Activated naive CD4-positive, alpha-beta T cell treated with anti-CD3 and anti-CD28 coated beads for 36 hours (primary cell): ENCODE results near the gene HSD17B1. TPM values are rescaled to one million over a fixed set of nuclear protein-coding genes. Genes with fewer than 3 reads are reported as not detected.
"Not testable (repeated sequence)": the region's sequence is repeated elsewhere in the genome, so short reads cannot be mapped to it uniquely, and the experiment has no call there.

Experiments
- CTCF ChIA-PET: fragments of 350-600 bp; sonication (Branson Sonifier 250); formaldehyde crosslinking; loops from one replicate; lab custom pipeline; 2021; ENCODE audit warnings: antibody characterized with exemption; lab: Charles Lee
- DNase-seq: peaks from one replicate; pipeline ENCODE4 v3.0.0-alpha.2; 2020
- H3K27ac Mint-ChIP-seq: one replicate; pipeline ENCODE4 v1.8.0; 2021; ENCODE audit warnings: mild to moderate bottlenecking, mixed read lengths
- H3K27me3 Mint-ChIP-seq: one replicate; pipeline ENCODE4 v1.8.0; 2021; ENCODE audit warnings: low read depth, mixed read lengths
- H3K36me3 Mint-ChIP-seq: one replicate; pipeline ENCODE4 v1.8.0; 2021; ENCODE audit warnings: low read depth, mixed read lengths
- H3K4me1 Mint-ChIP-seq: one replicate; pipeline ENCODE4 v1.8.0; 2021; ENCODE audit warnings: low read depth, mixed read lengths
- H3K4me3 Mint-ChIP-seq: one replicate; pipeline ENCODE4 v1.8.0; 2021; ENCODE audit warnings: mild to moderate bottlenecking, moderate library complexity, mixed read lengths
- H3K9me3 Mint-ChIP-seq: one replicate; pipeline ENCODE4 v1.8.0; 2021; ENCODE audit warnings: mixed read lengths
- intact Hi-C: fragments of 100-400 bp; cut with micrococcal nuclease; formaldehyde crosslinking; loops from one replicate; pipeline ENCODE4 v1.15.1; 2023
- total RNA-seq, 2 experiments: library from RNA; stranded (reverse); gene quantifications; one replicate each; pipeline ENCODE4 v1.2.3, GENCODE V29; 2021

Gene HSD17B1
- total RNA-seq, 2 experiments from 2014 or later, result 0.26 to 0.67 TPM

DNA sequence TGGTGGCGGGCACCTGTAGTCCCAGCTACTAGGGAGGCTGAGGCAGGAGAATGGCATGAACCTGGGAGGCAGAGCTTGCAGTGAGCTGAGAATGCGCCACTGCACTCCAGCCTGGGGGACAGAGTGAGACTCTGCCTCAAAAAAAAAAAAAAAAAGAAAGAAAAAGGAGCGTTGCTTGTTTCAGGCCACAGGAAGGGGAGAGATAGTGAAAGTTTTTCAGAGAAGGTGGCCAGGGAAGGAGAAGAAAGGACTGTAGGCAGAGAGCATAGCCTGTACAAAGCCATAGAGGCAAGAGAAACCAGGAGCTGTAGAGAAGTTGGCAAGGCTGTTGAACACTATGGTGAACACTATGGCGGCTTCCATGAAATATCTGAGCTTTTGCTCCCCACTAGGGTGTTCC, 12.2 kb upstream of the HSD17B1 start:
- DNase-seq, H3K4me3 Mint-ChIP-seq, intact Hi-C loops, H3K27me3 Mint-ChIP-seq, H3K9me3 Mint-ChIP-seq: not testable (repeated sequence)
- H3K36me3 Mint-ChIP-seq, result peaks cover 14% of the 10 kb centered on the region
- H3K27ac Mint-ChIP-seq, result peak overlapping the region; percentile 66
- CTCF ChIA-PET, result interaction anchor here (0.6 to 1.5 kb wide), 3 partner anchors 10 to 1939 kb away, joined by 6 to 7 read pairs (median 6); no protein-coding TSS in a partner anchor
- peaks cover 37% of the 10 kb centered on the region for H3K4me1 Mint-ChIP-seq

DNA sequence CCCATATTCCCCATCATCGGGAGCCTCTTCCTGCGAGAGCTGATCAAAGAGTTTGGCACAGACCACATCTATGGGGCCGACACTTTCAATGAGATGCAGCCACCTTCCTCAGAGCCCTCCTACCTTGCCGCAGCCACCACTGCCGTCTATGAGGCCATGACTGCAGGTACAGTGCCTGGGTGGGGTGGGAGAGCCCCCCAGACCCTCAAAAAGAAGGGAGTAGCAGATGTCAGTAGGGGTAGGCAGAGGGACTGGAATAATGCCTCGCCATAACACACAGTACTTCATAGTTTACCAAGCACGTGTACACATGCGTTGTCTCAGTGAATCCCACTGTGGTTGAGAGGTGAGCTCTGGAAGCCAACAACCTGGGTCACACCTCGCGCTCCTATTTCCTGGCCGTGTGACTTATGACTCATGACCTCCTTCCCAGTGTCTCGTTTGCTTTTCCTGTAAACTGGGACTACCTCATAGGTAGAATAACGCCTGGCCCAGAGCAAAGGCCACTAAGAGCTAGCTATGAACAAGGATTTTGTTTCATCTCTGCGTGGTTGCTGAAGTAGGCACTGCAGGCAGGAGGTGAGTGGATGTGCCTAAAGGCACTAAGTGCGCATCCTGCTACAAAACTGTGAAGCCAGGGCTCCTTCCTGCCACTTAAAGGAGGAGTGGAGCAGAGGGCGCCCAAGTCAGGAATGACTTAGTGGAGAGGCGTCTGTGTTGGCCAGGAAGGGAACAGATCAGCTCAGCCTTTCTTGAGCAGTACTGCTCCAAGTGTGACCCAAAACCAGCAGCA, 11.5 kb upstream of the HSD17B1 start:
- intact Hi-C loops, result no loop called here
- no peak overlapping the region for H3K4me3 Mint-ChIP-seq
- peak overlapping the region; percentile 66 for H3K27ac Mint-ChIP-seq
- CTCF ChIA-PET, result interaction anchor here (0.6 to 1.5 kb wide), 6 partner anchors 11 to 1940 kb away, joined by 3 to 7 read pairs (median 5); no protein-coding TSS in a partner anchor
- peaks cover 14% of the 10 kb centered on the region for H3K36me3 Mint-ChIP-seq
- DNase-seq, result peak; percentile 71
- no peaks in the 10 kb centered on the region for H3K9me3 Mint-ChIP-seq
- H3K27me3 Mint-ChIP-seq, result no peaks in the 10 kb centered on the region
- H3K4me1 Mint-ChIP-seq, result peaks cover 35% of the 10 kb centered on the region

DNA sequence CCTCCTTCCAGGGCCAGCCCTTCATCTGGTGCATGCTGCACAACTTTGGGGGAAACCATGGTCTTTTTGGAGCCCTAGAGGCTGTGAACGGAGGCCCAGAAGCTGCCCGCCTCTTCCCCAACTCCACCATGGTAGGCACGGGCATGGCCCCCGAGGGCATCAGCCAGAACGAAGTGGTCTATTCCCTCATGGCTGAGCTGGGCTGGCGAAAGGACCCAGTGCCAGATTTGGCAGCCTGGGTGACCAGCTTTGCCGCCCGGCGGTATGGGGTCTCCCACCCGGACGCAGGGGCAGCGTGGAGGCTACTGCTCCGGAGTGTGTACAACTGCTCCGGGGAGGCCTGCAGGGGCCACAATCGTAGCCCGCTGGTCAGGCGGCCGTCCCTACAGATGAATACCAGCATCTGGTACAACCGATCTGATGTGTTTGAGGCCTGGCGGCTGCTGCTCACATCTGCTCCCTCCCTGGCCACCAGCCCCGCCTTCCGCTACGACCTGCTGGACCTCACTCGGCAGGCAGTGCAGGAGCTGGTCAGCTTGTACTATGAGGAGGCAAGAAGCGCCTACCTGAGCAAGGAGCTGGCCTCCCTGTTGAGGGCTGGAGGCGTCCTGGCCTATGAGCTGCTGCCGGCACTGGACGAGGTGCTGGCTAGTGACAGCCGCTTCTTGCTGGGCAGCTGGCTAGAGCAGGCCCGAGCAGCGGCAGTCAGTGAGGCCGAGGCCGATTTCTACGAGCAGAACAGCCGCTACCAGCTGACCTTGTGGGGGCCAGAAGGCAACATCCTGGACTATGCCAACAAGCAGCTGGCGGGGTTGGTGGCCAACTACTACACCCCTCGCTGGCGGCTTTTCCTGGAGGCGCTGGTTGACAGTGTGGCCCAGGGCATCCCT, 9.3 kb upstream of the HSD17B1 start:
- no peak overlapping the region for H3K27ac Mint-ChIP-seq
- CTCF ChIA-PET, result interaction anchor here (0.6 kb wide), 1 partner anchor 39 kb away, joined by 3 read pairs; no protein-coding TSS in a partner anchor
- peaks cover 11% of the 10 kb centered on the region for H3K36me3 Mint-ChIP-seq

DNA sequence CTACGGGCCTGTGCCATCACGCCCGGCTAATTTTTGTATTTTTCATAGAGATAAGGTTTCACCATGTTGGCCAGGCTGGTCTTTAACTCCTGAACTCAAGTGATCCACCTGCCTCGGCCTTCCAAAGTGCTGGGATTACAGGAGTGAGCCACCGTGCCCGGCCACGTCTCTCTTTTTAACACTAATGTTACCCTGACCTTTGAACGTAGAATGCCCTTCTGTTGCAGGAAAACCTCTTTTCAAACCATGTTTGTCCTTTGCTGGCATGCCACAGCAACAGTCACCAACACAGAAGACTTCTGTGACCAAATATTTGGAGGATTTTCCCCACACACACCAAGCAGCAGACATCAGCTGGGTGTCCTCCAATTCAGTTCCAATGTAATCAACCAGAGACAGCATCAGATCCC, 7.8 kb upstream of the HSD17B1 start:
- CTCF ChIA-PET, result no interaction called here
- Mint-ChIP-seq H3K4me3 (no peak overlapping the region), H3K36me3 (peaks cover 6% of the 10 kb centered on the region), H3K9me3 (no peaks in the 10 kb centered on the region), H3K4me1 (peaks cover 25% of the 10 kb centered on the region), H3K27ac (no peak overlapping the region), H3K27me3 (no peaks in the 10 kb centered on the region)
- intact Hi-C loops, result no loop called here
- no peak for DNase-seq

More for the DNA sequence above, 9.3 kb upstream of the HSD17B1 start:
- Mint-ChIP-seq H3K4me1 (peaks cover 20% of the 10 kb centered on the region), H3K9me3 (no peaks in the 10 kb centered on the region), H3K27me3 (no peaks in the 10 kb centered on the region), H3K4me3 (no peak overlapping the region)
- intact Hi-C loops, result no loop called here
- no peak for DNase-seq

DNA sequence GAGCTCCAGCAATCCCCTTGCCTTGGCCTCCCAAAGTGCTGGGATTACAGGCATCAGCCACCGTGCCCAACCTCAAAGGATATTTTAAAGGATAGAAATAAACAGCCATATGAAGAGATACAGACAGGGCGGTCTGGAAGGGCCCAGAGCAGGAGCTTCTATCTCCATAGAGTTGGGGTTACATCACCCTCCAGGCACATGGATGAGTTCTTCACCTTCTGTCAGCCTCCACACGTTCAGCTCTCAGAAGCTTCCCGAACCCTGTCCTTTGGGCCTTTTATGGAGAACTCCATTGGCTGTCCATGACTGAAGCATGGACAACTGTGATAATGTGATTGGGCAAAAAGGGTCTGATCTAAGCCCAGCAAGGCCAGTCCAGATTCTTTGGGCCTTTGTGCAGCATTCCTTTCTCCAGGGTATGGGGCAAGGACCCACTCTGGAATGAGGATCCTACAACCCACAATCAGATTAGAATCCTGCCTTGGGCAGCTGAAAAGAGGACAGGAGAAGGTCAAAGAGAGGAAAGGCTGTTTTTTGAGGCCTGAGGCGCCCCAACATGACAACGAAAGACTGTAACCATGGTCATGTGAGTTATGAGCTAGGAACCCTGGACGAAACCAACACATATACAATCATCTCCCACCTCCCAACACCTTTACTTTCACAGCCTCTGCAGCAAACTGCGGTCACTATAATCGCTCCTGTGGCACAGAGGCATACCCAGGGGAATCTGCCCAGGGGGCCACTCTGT, 6.8 kb upstream of the HSD17B1 start:
- intact Hi-C loops, H3K36me3 Mint-ChIP-seq, H3K27ac Mint-ChIP-seq, H3K4me3 Mint-ChIP-seq, H3K27me3 Mint-ChIP-seq, DNase-seq, H3K9me3 Mint-ChIP-seq: not testable (repeated sequence)
- peaks cover 17% of the 10 kb centered on the region for H3K4me1 Mint-ChIP-seq
- CTCF ChIA-PET, result interaction anchor here (0.6 to 0.8 kb wide), 2 partner anchors 19 to 22 kb away, joined by 3 to 4 read pairs; no protein-coding TSS in a partner anchor

DNA sequence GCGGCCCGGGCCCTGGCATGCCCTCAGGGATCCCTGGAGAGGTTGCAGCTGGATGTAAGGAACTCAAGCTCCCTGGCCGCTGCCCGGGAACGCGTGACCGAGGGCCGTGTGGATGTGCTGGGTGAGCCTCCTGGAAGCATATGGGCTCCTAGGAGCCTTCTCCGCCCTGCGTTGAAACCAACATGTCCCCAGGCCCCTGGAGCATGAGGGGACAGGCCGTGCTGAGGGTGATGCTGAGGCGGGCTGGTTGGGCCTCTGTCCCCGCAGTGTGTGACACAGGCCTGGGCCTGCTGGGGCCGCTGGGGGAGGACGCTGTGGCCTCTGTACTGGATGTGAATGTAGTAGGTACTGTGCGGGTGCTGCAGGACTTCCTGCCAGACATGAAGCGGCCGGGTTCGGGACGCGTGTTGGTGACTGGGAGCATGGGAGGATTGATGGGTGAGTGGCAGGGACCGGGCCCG, 5.7 kb upstream of the HSD17B1 start:
- H3K4me3 Mint-ChIP-seq, result no peak overlapping the region
- DNase-seq, result no peak
- intact Hi-C loops, result no loop called here
- peaks cover 9% of the 10 kb centered on the region for H3K4me1 Mint-ChIP-seq
- H3K27me3 Mint-ChIP-seq, result no peaks in the 10 kb centered on the region
- no peaks in the 10 kb centered on the region for H3K9me3 Mint-ChIP-seq
- CTCF ChIA-PET, result no interaction called here
- peaks cover 2% of the 10 kb centered on the region for H3K36me3 Mint-ChIP-seq
- no peak overlapping the region for H3K27ac Mint-ChIP-seq

DNA sequence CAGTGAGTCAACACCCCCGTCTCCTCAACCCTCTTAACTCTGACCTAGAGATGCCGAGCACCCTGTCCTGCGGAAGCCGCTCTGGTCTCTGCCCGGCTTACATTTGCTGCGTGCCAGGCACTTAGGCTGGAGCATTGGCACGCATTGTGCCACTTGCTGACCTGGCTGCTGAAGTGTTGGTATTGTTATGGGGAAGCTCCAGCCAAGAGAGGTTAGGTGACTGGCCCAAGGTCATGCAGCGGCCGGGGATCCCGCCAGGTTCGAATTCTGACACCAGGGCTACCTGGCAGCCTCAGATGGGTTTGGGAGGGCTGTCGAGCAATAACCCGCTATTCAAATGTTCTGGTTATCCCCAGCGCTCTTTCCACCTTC, 5.0 kb upstream of the HSD17B1 start:
- peaks cover 9% of the 10 kb centered on the region for H3K4me1 Mint-ChIP-seq
- intact Hi-C loops, result loop anchor here (1.0 kb wide), 1 partner anchor 216 kb away; no protein-coding TSS in a partner anchor
- H3K27ac Mint-ChIP-seq, result no peak overlapping the region
- no peaks in the 10 kb centered on the region for H3K27me3 Mint-ChIP-seq
- peaks cover 2% of the 10 kb centered on the region for H3K36me3 Mint-ChIP-seq
- no peak for DNase-seq
- CTCF ChIA-PET, result interaction anchor here (1.0 to 1.5 kb wide), 3 partner anchors 12 to 31 kb away, joined by 3 to 10 read pairs (median 5); partner anchors contain the start of genes NAGLU and PSMC3IP
- no peak overlapping the region for H3K4me3 Mint-ChIP-seq
- no peaks in the 10 kb centered on the region for H3K9me3 Mint-ChIP-seq

DNA sequence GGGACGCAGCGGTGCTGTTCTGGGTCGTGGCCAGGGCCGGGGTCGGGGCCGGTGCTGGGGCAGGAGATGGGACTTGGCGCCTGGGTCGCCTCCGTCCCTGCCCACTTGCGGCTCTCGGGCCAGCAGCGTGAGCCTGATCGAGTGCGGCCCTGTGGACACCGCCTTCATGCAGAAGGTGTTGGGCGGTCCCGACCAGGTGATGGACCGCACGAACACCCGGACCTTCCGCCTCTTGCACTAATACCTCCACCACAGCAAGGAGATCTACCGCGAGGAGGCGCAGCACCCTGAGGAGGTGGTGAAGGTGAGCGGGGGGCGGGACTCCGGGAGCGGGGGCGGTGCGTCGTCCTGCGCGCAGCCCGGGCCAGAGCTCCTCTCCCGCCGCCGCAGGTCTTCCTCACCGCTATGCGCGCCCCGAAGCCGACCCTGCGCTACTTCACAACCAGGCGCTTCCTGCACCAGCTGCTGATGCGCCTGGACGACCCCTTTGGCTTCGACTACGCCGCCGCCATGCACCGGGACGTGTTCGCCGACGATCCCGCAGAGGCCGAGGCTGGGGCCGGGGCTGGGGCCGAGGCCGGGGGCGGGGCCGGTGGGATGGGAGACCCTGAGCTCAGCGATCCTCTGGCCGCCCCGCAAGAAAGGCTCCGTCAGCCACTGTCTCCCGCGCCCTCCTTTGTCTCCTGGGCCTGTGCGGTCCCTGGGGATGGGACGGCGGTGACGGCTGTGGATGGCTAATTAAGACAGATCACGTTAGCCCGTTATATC, 4.5 kb upstream of the HSD17B1 start:
- Mint-ChIP-seq H3K27me3 (no peaks in the 10 kb centered on the region), H3K36me3 (no peaks in the 10 kb centered on the region), H3K4me3 (peak overlapping the region; percentile 21), H3K9me3 (no peaks in the 10 kb centered on the region), H3K4me1 (peaks cover 13% of the 10 kb centered on the region), H3K27ac (no peak overlapping the region)
- peak; percentile 89 for DNase-seq
- CTCF ChIA-PET, result interaction anchor here (0.6 to 1.5 kb wide), 7 partner anchors 11 to 216 kb away, joined by 3 to 10 read pairs (median 5); partner anchors contain the start of genes NAGLU and PSMC3IP
- intact Hi-C loops, result loop anchor here (1.0 kb wide), 1 partner anchor 215 kb away; no protein-coding TSS in a partner anchor

DNA sequence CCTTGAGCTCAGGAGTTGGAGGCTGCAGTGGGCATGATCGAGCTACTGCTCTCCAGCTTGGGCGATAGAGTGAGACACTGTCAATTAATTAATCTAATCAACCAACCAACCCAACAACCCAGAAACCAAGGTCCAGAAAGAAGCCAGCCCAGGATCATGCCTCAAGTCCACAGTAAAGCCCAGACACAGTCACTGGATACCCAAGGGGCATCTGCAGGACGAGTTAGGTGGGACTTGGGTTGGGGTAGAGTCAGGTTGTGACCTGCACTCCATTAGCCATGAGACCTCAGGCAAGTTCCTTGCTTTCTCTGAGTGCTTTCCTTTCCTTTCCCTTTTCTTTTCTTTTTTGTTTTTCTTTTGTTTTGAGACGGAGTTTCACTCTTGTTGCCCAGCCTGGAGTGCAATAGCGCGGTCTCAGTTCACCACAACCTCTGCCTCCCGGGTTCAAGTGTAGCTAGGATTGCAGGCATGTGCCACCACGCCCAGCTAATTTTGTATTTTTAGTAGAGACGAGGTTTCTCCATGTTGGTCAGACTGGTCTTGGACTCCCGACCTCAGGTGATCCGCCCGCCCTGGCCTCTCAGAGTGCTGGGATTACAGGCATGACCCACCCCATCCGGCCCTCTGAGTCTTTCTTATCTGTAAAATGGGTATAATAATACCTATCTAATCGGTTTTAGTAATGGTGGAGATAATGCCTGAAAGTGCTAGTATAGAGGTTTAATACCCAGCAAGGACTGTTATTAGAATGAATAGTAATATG, 3.5 kb upstream of the HSD17B1 start:
- CTCF ChIA-PET, result interaction anchor here (0.6 to 1.5 kb wide), 6 partner anchors 11 to 215 kb away, joined by 3 to 10 read pairs (median 5); partner anchors contain the start of gene PSMC3IP
- intact Hi-C loops, result loop anchor here (1.0 kb wide), 1 partner anchor 214 kb away; no protein-coding TSS in a partner anchor
- H3K36me3 Mint-ChIP-seq, result no peaks in the 10 kb centered on the region
- no peak overlapping the region for H3K4me3 Mint-ChIP-seq
- no peak for DNase-seq
- H3K4me1 Mint-ChIP-seq, result peaks cover 21% of the 10 kb centered on the region
- no peaks in the 10 kb centered on the region for H3K9me3 Mint-ChIP-seq
- no peak overlapping the region for H3K27ac Mint-ChIP-seq
- H3K27me3 Mint-ChIP-seq, result no peaks in the 10 kb centered on the region

DNA sequence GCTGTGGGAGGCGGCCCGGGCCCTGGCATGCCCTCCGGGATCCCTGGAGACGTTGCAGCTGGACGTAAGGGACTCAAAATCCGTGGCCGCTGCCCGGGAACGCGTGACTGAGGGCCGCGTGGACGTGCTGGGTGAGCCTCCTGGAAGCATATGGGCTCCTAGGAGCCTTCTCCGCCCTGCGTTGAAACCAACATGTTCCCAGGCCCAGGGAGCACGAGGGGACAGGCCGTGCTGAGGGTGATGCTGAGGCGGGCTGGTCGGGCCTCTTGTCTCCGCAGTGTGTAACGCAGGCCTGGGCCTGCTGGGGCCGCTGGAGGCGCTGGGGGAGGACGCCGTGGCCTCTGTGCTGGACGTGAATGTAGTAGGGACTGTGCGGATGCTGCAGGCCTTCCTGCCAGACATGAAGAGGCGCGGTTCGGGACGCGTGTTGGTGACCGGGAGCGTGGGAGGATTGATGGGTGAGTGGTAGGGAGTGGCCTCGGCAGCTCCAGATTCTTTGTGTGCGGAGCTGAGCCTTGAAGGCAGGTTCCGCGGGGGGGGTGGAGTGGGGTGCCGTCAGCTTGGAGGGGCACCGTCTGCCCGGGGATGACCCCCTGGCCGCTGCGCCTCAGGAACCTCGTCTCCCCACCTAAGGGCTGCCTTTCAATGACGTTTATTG, 567 bp downstream of the HSD17B1 start:
- peaks cover 28% of the 10 kb centered on the region for H3K4me1 Mint-ChIP-seq
- intact Hi-C loops, result no loop called here
- H3K4me3 Mint-ChIP-seq, result peak overlapping the region; percentile 92
- no peak overlapping the region for H3K27ac Mint-ChIP-seq
- no peaks in the 10 kb centered on the region for H3K36me3 Mint-ChIP-seq
- no peaks in the 10 kb centered on the region for H3K27me3 Mint-ChIP-seq
- H3K9me3 Mint-ChIP-seq, result no peaks in the 10 kb centered on the region
- no peak for DNase-seq
- CTCF ChIA-PET, result interaction anchor here (1.1 kb wide), 1 partner anchor 12 kb away, joined by 3 read pairs; no protein-coding TSS in a partner anchor
